Measurements from ENCODE around the gene AGT.

DNA sequence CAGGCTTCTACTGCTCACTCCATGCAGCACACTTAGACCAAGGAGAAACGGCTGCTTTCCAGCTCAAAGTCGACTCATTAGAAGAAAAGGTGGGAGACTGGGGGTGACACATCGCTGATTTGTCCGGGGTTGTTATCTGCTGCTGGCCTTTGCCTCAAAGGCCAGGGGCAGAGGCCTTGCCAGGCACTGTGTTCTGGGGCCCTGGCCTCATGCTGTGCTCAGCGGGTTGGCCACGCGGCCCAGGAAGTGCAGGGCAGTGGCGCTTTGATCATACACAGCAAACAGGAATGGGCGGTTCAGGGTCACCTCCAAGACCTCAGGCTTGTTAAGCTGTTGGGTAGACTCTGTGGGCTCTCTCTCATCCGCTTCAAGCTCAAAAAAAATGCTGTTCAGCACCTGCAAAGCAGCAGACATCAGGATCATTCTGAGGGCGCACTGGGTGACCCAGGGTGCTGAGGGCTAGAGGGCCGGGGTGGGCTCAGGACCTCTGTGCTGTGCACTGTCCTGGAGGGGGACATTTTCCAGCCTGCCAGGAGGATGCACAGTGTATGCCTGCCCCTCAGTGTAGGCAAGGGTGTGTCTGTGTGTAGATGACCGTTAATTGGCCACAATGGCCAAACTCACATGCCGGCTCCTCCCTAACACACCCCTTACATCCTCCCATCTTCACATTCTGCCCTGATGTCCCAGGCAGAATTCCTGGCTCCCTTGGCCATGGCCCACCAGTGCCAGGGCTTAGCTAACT, 10.8 kb downstream of the AGT start:
- TF ChIP-seq EZH2 (IDR thresholded peaks at IDR 0.05; ENCODE audit: insufficient read depth, poor library complexity, severe bottlenecking) (no peak), EZH2phosphoT487 (IDR thresholded peaks at IDR 0.05; ENCODE audit: insufficient read depth, low read depth) (no peak)
